Measurements from ENCODE around the gene IMMP2L. TPM values are rescaled to one million over a fixed set of nuclear protein-coding genes. Genes with fewer than 3 reads are reported as not detected.

Gene IMMP2L
- polyA plus RNA-seq, 1 donor (not counting 4 experiments of a cell fraction or from before 2014, with no cell fraction given): 14.1 TPM

DNA sequence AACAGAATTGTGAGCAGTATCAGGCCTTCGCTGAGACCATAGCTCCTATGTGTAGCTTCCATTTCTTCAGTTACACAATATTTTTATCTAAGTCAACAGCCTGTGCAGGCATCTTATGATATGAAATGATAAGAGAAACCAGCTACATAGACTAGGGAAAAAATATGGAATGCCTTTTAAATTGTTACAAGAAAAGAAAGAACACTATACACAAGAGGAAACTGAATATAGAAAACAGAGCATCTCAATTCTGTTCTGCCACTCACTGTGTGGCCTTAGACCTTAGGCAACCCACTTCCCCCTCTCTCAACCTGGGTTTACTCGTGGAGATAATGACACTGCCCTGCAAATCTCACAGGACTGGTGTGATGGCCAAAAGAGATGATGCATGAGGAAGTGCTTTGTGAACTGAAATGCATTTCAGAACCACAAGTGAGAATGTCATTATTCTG lies 338.5 kb downstream of the IMMP2L start:
- Histone ChIP-seq H3K36me3 (ENCODE audit: control insufficient read depth in 2 of 2, extremely low read depth in 1 of 2, insufficient read depth in 2 of 2, low read length in 2 of 2) (no peaks in the 10 kb centered on the region), H3K9ac (ENCODE audit: control insufficient read depth, extremely low read depth, insufficient read depth, low read length) (no peak overlapping the region), H3K4me3 (ENCODE audit: control insufficient read depth in 2 of 3, extremely low read depth in 1 of 3, insufficient read depth in 2 of 3, low read depth in 1 of 3, low read length in 3 of 3) (no peak overlapping the region), H3K27me3 (ENCODE audit: control insufficient read depth, extremely low read depth, insufficient read depth, low read length) (no peaks in the 10 kb centered on the region), H3K4me1 (ENCODE audit: control insufficient read depth, extremely low read depth, insufficient read depth, low read length) (no peaks in the 10 kb centered on the region), H3K9me3 (ENCODE audit: control insufficient read depth, low read depth, low read length) (no peaks in the 10 kb centered on the region), H3K27ac (ENCODE audit: control insufficient read depth, insufficient read depth, low read length) (no peak overlapping the region), H3K9me1 (ENCODE audit: control insufficient read depth, extremely low read depth, insufficient read depth, low read length) (no peaks in the 10 kb centered on the region), H2AFZ (ENCODE audit: control insufficient read depth, low read length) (no peak overlapping the region), H4K20me1 (ENCODE audit: control insufficient read depth, extremely low read depth, insufficient read depth, low read length) (no peaks in the 10 kb centered on the region), H3K4me2 (ENCODE audit: control insufficient read depth, extremely low read depth, insufficient read depth, low read depth, low read length) (no peak overlapping the region), H3K79me2 (ENCODE audit: control insufficient read depth, insufficient read depth, low read length) (no peaks in the 10 kb centered on the region)
- dilution Hi-C loops (cut with MboI; ENCODE audit: extremely low pct_ligation_motif_present, low sequenced_read_pairs): no loop called here
- FAIRE-seq: no peak
- no peak for DNase-seq (ENCODE audit: low read depth, low spot score)
- TF ChIP-seq EZH2 (IDR thresholded peaks at IDR 0.05; ENCODE audit: low read length): no peak
- TF ChIP-seq CTCF (optimal IDR thresholded peaks at IDR 0.05 in 1 of 3, IDR thresholded peaks at IDR 0.05 in 1 of 3, conservative IDR thresholded peaks at IDR 0.05 in 1 of 3; ENCODE audit: extremely low read depth in 1 of 3, insufficient read depth in 2 of 3, low read length in 3 of 3): no peak

- Histone ChIP-seq H3K4me2 (ENCODE audit: control insufficient read depth, extremely low read depth, insufficient read depth, low read depth, low read length) (no peak overlapping the region), H3K9me1 (ENCODE audit: control insufficient read depth, extremely low read depth, insufficient read depth, low read length) (no peaks in the 10 kb centered on the region), H2AFZ (ENCODE audit: control insufficient read depth, low read length) (no peak overlapping the region), H4K20me1 (ENCODE audit: control insufficient read depth, extremely low read depth, insufficient read depth, low read length) (no peaks in the 10 kb centered on the region), H3K79me2 (ENCODE audit: control insufficient read depth, insufficient read depth, low read length) (no peaks in the 10 kb centered on the region), H3K9ac (ENCODE audit: control insufficient read depth, extremely low read depth, insufficient read depth, low read length) (no peak overlapping the region), H3K36me3 (ENCODE audit: control insufficient read depth in 2 of 2, extremely low read depth in 1 of 2, insufficient read depth in 2 of 2, low read length in 2 of 2) (no peaks in the 10 kb centered on the region), H3K4me3 (ENCODE audit: control insufficient read depth in 2 of 3, extremely low read depth in 1 of 3, insufficient read depth in 2 of 3, low read depth in 1 of 3, low read length in 3 of 3) (no peak overlapping the region), H3K27ac (ENCODE audit: control insufficient read depth, insufficient read depth, low read length) (no peak overlapping the region), H3K27me3 (ENCODE audit: control insufficient read depth, extremely low read depth, insufficient read depth, low read length) (no peaks in the 10 kb centered on the region), H3K9me3 (ENCODE audit: control insufficient read depth, low read depth, low read length) (no peaks in the 10 kb centered on the region), H3K4me1 (ENCODE audit: control insufficient read depth, extremely low read depth, insufficient read depth, low read length) (no peaks in the 10 kb centered on the region)
- FAIRE-seq (no peak), DNase-seq (ENCODE audit: low read depth, low spot score) (no peak)
- TF ChIP-seq CTCF (optimal IDR thresholded peaks at IDR 0.05 in 1 of 3, IDR thresholded peaks at IDR 0.05 in 1 of 3, conservative IDR thresholded peaks at IDR 0.05 in 1 of 3; ENCODE audit: extremely low read depth in 1 of 3, insufficient read depth in 2 of 3, low read length in 3 of 3) (no peak), EZH2 (IDR thresholded peaks at IDR 0.05; ENCODE audit: low read length) (no peak)
- dilution Hi-C loops (cut with MboI; ENCODE audit: extremely low pct_ligation_motif_present, low sequenced_read_pairs): no loop called here
Observed at GRCh38 chr7:111215550-111215949, 346.7 kb downstream of the IMMP2L start.

Measured in keratinocyte (primary cell).